ENCODE data around the gene NDUFB8.

- TF ChIP-seq POLR2A (IDR thresholded peaks at IDR 0.05; ENCODE audit: low read depth, low read length) (no peak), TAF1 (IDR thresholded peaks at IDR 0.05; ENCODE audit: borderline replicate concordance, low read depth, low read length) (no peak), POLR2AphosphoS5 (IDR thresholded peaks at IDR 0.05; ENCODE audit: low read depth, low read length) (no peak)
Measured at GRCh38 chr10:100524638-100525037, 5.0 kb downstream of the NDUFB8 start.

All from GM12892 (cell line).